ENCODE measurements around the gene RAB11FIP4. TPM values are rescaled to one million over a fixed set of nuclear protein-coding genes. Genes with fewer than 3 reads are reported as not detected.
"Not testable (repeated sequence)": the region's sequence is repeated elsewhere in the genome, so short reads cannot be mapped to it uniquely, and the experiment has no call there.

Gene RAB11FIP4
- total and polyA plus RNA-seq, 9 of the 15 experiments (the other 6 are each of a cell fraction or from before 2014, with no cell fraction given): 0.62 to 16.6 (median 8.9) TPM

- H4K20me1 ChIP-seq (replicated peaks; ENCODE audit: control insufficient read depth, insufficient read depth, low read length); BruUV-seq (replicated peaks); H3K4me2 ChIP-seq (ENCODE audit: insufficient read depth, low read length); H3K9ac ChIP-seq (ENCODE audit: insufficient read depth in 1 of 2, low read depth in 2 of 2, low read length in 2 of 2); H2AFZ ChIP-seq (ENCODE audit: low read depth, low read length); H3K27me3 ChIP-seq (ENCODE audit: control insufficient read depth in 2 of 2, insufficient read depth in 2 of 2, low read length in 2 of 2); H3K9me3 ChIP-seq (replicated peaks; ENCODE audit: control insufficient read depth, insufficient read depth, low read depth, low read length); H3K36me3 ChIP-seq (ENCODE audit: control insufficient read depth, insufficient read depth, low read length); FAIRE-seq; intact Hi-C loops (cut with micrococcal nuclease); H3K9me1 ChIP-seq (ENCODE audit: control insufficient read depth, insufficient read depth, low read length); CTCF ChIA-PET (ENCODE audit: low intra/inter-chr PET ratio); H3K27ac ChIP-seq (ENCODE audit: extremely low read depth, low read depth, low read length); H3K4me1 ChIP-seq (replicated peaks in 1 of 2; ENCODE audit: control insufficient read depth in 2 of 2, insufficient read depth in 2 of 2, low read length in 2 of 2); H3K4me3 ChIP-seq; H3K79me2 ChIP-seq (ENCODE audit: control insufficient read depth, insufficient read depth, low read length): not testable (repeated sequence)
- WGBS (ENCODE audit: insufficient coverage, low coverage, missing lambda C conversion rate): 48% methylated on average over 5 of the region's 6 CpGs
- DNase-seq (ENCODE audit: extremely low read depth in 1 of 4, low spot score in 3 of 4) (peak in 1 of 4 experiments; percentile 21), ATAC-seq (peak; percentile 76)
- in situ Hi-C loops (cut with MboI): loop anchor here (10.0 kb wide), 1 partner anchor 369 kb away; no protein-coding TSS in a partner anchor
- POLR2A ChIA-PET: interaction anchor here (1.8 kb wide), 1 partner anchor 26 kb away, joined by 4 read pairs; no protein-coding TSS in a partner anchor
- TF ChIP-seq CTCF (IDR thresholded peaks at IDR 0.05 in 2 of 3, conservative IDR thresholded peaks at IDR 0.05 in 1 of 3; ENCODE audit: insufficient read depth in 2 of 3, low read depth in 1 of 3, low read length in 3 of 3) (peak in 1 of 3 experiments; percentile 32; a peak in 1 of 6 replicates), RAD21 (CRISPR knock-in tag; conservative IDR thresholded peaks at IDR 0.05 in 1 of 2, IDR thresholded peaks at IDR 0.05 in 1 of 2) (peak in 1 of 2 experiments; percentile 26; a peak in 1 of 4 replicates)
Observed at GRCh38 chr17:31383488-31383887, 8.0 kb upstream of the RAB11FIP4 start.

Data from K562 (cell line).